ENCODE measurements around the gene GRID1.

DNA sequence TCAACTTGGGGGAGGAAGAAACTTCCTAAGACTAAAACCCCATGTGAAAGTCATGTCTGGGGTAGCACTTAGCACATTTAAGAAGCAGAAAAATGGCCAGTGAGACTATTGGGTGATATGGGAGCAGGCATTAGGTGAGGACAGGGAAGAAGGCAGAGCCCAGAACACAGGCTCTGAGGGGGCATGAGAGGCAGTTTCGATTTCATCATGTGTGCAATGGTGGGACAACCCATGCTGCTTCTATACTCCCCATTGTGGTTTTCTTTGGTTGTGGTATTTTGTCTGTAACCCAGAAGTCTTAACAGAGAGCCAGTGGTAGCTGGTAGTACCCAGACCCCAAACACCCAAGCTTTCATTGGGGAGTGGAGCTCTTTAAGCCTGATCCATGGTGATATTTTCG is 752.0 kb downstream of the GRID1 start:
- TF ChIP-seq POLR2AphosphoS5 (IDR thresholded peaks at IDR 0.05; ENCODE audit: low read depth, low read length) (no peak), EZH2 (IDR thresholded peaks at IDR 0.05) (no peak), POLR2A (IDR thresholded peaks at IDR 0.05; ENCODE audit: borderline replicate concordance, extremely low read depth, insufficient read depth, insufficient read length) (no peak), RAD21 (IDR thresholded peaks at IDR 0.05; ENCODE audit: low read depth) (no peak), CEBPB (IDR thresholded peaks at IDR 0.05; ENCODE audit: low read depth) (no peak), JUND (IDR thresholded peaks at IDR 0.05) (no peak), SP1 (IDR thresholded peaks at IDR 0.05; ENCODE audit: low read depth) (no peak), TCF7L2 (IDR thresholded peaks at IDR 0.05; ENCODE audit: borderline replicate concordance, extremely low read depth, insufficient read depth, insufficient read length) (no peak), FOSL1 (IDR thresholded peaks at IDR 0.05; ENCODE audit: low read depth) (no peak), SIN3A (IDR thresholded peaks at IDR 0.05; ENCODE audit: low read depth) (no peak)
- TF ChIP-seq, protein P1, sequence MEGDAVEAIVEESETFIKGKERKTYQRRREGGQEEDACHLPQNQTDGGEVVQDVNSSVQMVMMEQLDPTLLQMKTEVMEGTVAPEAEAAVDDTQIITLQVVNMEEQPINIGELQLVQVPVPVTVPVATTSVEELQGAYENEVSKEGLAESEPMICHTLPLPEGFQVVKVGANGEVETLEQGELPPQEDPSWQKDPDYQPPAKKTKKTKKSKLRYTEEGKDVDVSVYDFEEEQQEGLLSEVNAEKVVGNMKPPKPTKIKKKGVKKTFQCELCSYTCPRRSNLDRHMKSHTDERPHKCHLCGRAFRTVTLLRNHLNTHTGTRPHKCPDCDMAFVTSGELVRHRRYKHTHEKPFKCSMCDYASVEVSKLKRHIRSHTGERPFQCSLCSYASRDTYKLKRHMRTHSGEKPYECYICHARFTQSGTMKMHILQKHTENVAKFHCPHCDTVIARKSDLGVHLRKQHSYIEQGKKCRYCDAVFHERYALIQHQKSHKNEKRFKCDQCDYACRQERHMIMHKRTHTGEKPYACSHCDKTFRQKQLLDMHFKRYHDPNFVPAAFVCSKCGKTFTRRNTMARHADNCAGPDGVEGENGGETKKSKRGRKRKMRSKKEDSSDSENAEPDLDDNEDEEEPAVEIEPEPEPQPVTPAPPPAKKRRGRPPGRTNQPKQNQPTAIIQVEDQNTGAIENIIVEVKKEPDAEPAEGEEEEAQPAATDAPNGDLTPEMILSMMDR (IDR thresholded peaks at IDR 0.05 in 2 of 3, conservative IDR thresholded peaks at IDR 0.05 in 1 of 3; ENCODE audit: borderline replicate concordance in 1 of 3, insufficient read depth in 1 of 3, low read depth in 2 of 3, low read length in 2 of 3) = no peak

Measured in HCT116 (cell line).